ENCODE results near the gene DEFB123.
"Not testable (repeated sequence)": the region's sequence is repeated elsewhere in the genome, so short reads cannot be mapped to it uniquely, and the experiment has no call there.

The DEFB123 gene

DNA sequence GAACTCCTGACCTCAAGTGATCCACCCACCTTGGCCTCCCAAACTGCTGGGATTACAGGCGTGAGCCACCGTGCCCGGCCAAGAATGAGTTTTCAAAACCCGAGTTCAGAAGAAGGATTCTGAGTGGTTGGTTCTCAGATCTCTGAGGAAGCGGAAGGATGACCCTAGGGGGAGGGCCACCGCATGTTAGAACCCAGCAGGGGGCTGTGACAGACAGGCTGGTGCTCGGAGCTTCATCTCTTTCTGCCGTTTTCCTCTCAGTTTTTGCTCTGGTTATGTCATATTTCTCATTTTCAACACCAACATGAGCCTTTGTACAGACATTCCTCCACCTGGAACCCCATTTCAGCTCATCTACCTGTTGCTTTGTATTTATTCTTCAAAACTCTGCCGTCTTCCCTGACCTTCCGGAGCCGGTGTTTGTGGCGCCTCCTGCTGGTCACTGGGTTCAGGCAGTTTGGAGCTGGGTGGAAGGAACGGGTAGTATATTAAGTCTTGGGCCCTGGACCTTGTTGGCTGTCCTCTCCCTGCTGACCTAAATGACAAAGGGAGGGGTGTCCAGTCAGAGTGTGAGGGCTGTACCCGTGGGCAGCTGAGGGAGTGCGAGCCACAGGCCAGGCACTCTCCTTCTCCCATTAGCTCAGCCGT, at the start of gene DEFB123:
TSS of gene DEFB123 (plus strand) at position 621 of the 648 bp plus-strand sequence. CDS start 67 bp downstream, outside the sequence.
- DNase-seq, result no peak

DNA sequence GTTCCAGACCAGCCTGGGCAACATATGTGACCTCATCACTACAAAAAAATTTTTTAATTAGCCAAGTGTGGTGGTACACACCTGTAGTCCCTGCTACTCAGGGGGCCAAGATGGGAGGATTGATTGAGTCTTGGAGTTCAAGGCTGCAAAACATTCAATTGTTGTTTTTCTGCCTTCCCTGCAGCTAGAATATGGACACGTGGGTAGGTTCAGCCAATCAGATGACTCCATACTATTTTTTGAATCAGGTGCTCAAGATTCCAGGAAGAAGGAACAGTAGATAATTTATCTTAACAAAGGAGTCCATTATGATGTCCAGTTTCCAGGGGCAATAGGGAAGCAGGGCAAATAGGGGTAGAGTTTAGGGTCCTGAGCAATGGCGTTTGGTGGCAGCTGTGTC, 47.6 kb upstream of the DEFB123 start:
- no peak for DNase-seq

GRCh38 chr20:31394900-31395299, 45.5 kb upstream of the DEFB123 start:
- no peak for DNase-seq

- no peak for DNase-seq
Observed at GRCh38 chr20:31403886-31404285, 36.5 kb upstream of the DEFB123 start.

- no peak for DNase-seq
Observed at GRCh38 chr20:31406115-31406514, 34.3 kb upstream of the DEFB123 start, which contains the start of gene DEFB121. Gene DEFB121 (minus strand): TSS chr20:31406215. CDS start chr20:31406152, 63 bp downstream.

DNA sequence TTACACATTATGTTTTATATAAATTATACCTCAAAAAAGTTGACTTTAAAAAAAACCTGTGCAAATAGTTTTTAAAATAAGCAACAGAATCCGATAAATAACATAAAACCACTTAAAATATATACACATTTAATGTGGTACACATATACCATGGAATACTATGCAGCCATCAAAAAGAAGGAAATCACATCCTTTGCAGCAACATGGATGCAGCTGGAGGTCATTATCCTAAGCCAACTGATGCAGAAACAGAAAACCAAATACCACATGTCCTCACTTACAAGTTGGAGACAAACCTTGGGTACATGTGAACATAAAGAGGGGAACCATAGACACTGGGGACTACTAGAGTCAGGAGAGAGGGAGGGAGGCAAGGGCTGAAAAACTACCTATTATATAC, 30.4 kb upstream of the DEFB123 start:
- no peak for DNase-seq

DNA sequence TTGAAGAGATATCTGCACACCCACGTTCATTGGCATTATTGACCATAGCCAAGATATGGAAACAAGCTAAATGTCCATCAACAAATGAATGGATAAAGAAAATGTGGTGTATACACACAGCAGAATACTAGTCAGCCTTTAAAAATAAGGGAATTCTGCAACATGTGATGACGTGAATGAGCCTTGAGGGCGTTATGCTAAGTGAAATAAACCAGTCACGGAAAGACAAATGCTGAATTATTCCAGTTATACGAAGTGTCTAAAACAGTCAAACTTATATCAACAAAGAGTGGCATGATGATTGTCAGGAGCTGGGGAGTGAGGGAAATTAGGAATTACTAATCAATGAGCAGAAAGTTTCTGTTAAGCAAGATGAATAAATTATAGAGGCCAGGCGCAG, 26.1 kb upstream of the DEFB123 start:
- no peak for DNase-seq

- DNase-seq, result no peak
Observed at GRCh38 chr20:31415653-31416052, 24.8 kb upstream of the DEFB123 start.

GRCh38 chr20:31418307-31418706, 22.1 kb upstream of the DEFB123 start:
- DNase-seq, result no peak

DNA sequence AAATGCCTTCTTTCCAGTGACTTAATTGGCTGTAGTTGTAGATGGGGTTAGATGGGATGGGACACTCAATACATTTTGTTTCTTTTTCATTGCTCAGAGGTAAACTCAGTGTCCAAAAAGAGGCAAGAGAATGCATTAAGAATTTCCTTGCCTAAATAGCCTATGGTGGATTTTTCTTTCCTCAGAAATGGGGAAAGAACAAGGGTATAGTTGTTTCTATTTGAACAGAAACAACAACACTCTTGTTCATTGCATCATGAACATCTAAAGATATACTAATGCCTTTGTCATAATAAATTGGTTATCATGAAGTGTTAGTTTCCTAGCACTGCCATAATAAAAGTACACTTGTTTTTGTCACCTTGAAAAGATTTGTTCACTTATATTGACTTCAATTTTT, 14.6 kb upstream of the DEFB123 start:
- DNase-seq, result no peak

DNA sequence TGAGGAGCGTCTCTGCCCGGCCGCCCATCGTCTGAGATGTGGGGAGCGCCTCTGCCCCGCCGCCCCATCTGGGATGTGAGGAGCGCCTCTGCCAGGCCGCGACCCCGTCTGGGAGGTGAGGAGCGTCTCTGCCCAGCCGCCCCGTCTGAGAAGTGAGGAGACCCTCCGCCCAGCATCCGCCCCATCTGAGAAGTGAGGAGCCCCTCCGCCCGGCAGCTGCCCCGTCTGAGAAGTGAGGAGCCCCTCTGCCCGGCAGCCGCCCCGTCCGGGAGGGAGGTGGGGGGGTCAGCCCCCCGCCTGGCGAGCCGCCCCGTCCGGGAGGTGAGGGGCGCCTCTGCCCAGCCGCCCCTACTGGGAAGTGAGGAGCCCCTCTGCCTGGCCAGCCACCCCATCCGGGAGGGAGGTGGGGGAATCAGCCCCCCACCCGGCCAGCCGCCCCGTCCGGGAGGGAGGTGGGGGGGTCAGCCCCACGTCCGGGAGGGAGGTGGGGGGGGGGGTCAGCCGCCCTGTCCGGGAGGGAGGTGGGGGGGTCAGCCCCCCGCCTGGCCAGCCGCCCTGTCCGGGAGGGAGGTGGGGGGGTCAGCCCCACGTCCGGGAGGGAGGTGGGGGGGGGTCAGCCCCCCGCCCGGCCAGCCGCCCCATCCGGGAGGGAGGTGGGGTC, 13.4 kb upstream of the DEFB123 start:
- DNase-seq, result not testable (repeated sequence)

DNA sequence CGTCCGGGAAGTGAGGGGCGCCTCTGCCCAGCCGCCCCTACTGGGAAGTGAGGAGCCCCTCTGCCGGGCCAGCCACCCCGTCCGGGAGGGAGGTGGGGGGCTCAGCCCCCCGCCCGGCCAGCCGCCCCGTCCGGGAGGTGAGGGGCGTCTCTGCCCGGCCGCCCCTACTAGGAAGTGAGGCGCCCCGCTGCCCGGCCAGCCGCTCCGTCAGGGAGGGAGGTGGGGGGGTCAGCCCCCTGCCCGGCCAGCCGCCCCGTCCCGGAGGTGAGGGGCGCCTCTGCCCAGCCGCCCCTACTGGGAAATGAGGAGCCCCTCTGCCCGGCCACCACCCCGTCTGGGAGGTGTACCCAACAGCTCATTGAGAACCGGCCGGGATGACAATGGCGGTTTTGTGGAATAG, 12.9 kb upstream of the DEFB123 start:
- not testable (repeated sequence) for DNase-seq

- no peak for DNase-seq
Observed at GRCh38 chr20:31430568-31431115, 9.8 kb upstream of the DEFB123 start.

DNA sequence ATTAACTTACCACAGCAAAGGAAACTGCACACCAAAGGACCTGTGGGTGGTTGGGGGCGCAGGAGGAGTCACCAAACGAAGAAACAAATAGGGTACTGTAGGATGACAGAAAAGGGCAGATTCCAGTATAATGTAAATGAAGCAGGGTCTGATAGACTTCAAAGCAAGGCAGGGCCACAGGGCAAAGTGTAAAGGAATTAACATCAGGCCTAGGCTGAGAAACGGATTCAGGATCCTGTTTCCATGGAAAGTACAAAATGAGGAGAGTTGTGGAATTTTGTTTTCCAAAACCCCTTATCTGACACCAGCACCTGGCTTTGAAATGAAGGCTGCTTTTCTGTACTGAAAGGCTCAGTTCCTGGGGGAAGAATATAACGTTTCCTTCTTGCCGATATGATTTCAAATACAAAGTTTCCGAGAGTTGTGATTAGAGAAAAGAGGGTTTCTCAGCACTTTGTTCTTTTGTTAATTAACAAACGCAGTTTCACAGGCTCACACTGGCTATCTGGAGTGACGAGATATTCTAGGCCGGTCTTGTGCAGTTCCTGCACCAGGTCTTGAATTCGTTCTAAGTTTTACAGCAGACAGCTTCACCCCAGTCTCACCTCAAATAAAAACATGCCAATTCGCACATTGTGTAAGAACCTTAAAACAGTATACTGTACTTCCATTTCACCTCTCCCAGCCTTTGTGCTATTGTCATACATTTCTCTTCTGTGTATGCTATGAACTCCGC, 5.8 kb downstream of the DEFB123 start:
- DNase-seq, result no peak

- DNase-seq, result no peak
Observed at GRCh38 chr20:31449511-31450414, 9.3 kb downstream of the DEFB123 start.

DNA sequence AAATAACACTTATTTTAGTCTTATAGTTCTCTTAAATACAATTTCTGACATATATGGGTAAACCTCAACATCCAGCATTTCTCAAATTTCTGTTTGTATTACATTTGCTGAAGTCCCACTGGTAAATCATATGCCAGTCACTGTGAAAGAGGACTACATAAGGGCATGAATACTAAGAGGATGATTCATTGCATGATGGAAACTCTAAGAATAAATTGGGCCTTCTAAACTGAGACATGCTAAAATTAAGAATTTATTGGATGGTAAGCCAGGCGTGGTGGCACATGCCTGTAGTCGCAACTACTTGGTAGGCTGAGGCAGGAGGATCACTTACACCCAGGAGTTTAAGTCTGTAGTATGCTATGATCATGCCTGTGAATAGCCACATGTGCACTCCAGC, 12.1 kb downstream of the DEFB123 start:
- no peak for DNase-seq

DNA sequence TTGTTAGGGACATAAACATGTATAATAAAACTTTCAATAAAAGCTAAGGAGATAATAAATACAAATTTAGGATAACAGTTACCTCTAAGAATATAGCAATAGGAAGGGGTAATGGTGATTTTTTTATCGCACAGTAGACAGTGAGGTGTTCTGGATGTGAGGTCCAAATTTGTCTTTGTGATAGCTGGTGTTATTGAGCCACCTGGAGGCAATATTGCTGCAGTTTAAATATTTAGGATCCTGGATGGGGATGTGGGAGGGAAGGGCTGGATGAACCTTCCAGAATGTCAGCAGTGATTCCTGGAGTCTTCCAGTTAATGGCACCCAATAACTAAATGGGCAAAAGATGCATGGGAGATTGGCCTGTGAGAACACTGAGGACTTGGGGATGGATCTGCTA, 13.9 kb downstream of the DEFB123 start:
- DNase-seq, result no peak

GRCh38 chr20:31470946-31471345, 30.5 kb downstream of the DEFB123 start:
- not testable (repeated sequence) for DNase-seq

DNA sequence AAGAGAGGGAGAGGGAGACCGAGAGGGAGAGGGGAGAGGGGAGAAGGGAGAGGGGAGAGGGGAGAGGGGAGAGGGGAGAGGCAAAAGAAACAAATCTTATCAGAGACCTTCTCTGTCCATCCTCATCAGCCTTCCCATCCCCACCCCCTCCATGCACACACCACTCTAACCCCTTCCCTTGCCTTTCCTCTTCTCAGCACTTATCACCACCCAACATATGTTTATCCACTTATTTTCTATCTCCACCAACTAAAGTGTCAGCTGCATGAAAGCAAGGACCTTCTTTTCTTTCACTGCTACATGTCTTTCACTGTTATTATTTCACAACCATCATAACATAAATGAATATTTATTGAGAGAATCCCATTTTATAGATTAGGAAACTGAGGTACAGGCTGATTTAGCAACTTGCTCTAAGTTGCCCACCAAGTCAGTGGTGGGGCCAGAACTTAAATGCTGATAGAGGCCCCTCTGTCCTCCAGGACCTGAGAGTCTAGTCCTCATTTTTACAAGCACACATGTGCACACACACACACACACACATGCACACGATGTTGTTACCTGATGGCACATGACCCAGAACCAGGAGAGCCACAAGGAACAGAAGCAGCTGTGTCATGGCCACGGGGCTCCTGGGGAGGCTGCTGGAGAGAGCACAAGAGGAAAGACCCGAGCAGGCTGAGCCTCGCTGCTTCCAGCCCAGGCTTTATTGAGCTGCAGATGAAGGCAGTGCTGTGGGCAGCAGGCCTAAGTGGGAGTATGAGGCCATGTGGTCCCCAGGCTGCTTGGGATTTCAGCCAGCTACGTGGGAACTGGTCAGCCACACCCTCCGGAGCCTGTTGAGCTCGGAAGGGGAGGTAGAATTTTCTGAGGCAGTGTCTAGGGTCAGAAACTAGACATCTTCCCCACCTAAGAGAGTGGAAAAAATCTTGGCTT, 32.2 kb downstream of the DEFB123 start:
- DNase-seq, result no peak

GRCh38 chr20:31473331-31474096, 33.1 kb downstream of the DEFB123 start:
- DNase-seq, result no peak

DNA sequence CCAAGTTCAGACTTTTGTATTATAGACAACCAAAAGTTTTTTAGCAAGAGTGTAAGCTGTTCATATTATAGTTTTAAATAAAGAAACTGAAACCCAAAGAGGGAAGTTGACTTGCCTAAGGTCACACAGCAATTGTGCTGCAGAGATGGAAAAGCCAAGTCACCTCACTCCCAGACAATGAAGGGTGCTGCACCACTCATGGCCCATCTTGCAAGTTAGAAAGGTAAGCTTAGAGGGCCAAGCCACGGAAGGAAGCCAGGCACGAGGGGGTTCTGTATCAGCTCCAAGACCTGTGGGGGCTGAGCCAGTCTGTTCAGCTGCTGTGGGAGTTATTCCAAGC, 33.6 kb downstream of the DEFB123 start:
- DNase-seq, result no peak

Data from NCI-H2227 treated with DMSO at 0.1 percent for 48 hours (cell line).